H1 (cell line): ENCODE data around the gene GPR17. TPM values are rescaled to one million over a fixed set of nuclear protein-coding genes. Genes with fewer than 3 reads are reported as not detected.

Experiments used
- CTCF ChIA-PET: fragments of 300-600 bp; sonication (Branson Sonifier 250); formaldehyde crosslinking; loops from one replicate; lab custom pipeline; 2021; ENCODE audit not compliant: partially characterized antibody; lab: Charles Lee
- POLR2A ChIA-PET: fragments of 300-600 bp; sonication (Branson Sonifier 250); formaldehyde crosslinking; loops from one replicate; lab custom pipeline; 2021; ENCODE audit warnings: inconsistent platforms; ENCODE audit not compliant: partially characterized antibody; lab: Charles Lee
- DNase-seq, 2 experiments: peaks; one replicate each; pipeline versions ENCODE4 v3.0.0 to v3.0.0-alpha.2; 2010 to 2022; ENCODE audit warnings: low spot score in 2 of 2, low read depth in 1 of 2, mixed read lengths in 1 of 2
- FAIRE-seq: peaks from 2 replicates; lab custom pipeline; 2011; peaks lifted over from hg19 to GRCh38; lab: Jason Lieb, UNC
- H2AFZ ChIP-seq: 2 replicates; pipeline ENCODE4 v1.8.1; 2012; ENCODE audit warnings: low read length, inconsistent platforms
- H2AK5ac ChIP-seq: 2 replicates; pipeline ENCODE4 v1.6.1; 2013; ENCODE audit warnings: low read depth, low read length
- H2BK120ac ChIP-seq: replicated peaks from 2 replicates; pipeline ENCODE3; 2013; ENCODE audit warnings: low read depth, low read length, inconsistent platforms
- H2BK12ac ChIP-seq: 2 replicates; pipeline ENCODE4 v1.6.1; 2013; ENCODE audit warnings: low read depth, low read length
- H2BK15ac ChIP-seq: 2 replicates; pipeline ENCODE4 v1.6.1; 2013; ENCODE audit warnings: low read length
- H2BK20ac ChIP-seq: 2 replicates; pipeline ENCODE4 v1.6.1; 2013; ENCODE audit warnings: low read length
- H2BK5ac ChIP-seq: 2 replicates; pipeline ENCODE4 v1.6.1; 2013; ENCODE audit warnings: low read depth, low read length
- H3K14ac ChIP-seq: 2 replicates; pipeline ENCODE4 v1.6.1; 2013; ENCODE audit warnings: inconsistent platforms; ENCODE audit not compliant: insufficient read length
- H3K18ac ChIP-seq: 2 replicates; pipeline ENCODE4 v1.6.1; 2013; ENCODE audit warnings: low read length; ENCODE audit errors: extremely low read depth
- H3K23ac ChIP-seq: 2 replicates; pipeline ENCODE4 v1.6.1; 2013; ENCODE audit warnings: inconsistent platforms; ENCODE audit not compliant: insufficient read length
- H3K23me2 ChIP-seq: 2 replicates; pipeline ENCODE4 v1.6.1; 2013; ENCODE audit warnings: low read depth, low read length
- H3K27ac ChIP-seq: 2 replicates; pipeline ENCODE4 v1.6.1; 2011; ENCODE audit warnings: low read depth, low read length, inconsistent platforms
- H3K27me3 ChIP-seq, 4 experiments: replicated peaks in 1 of 4; 1 replicate in 1 of 4; 2 replicates in 3 of 4; pipeline versions ENCODE4 v1.6.1 to v1.8.1; 2011 to 2013; ENCODE audit warnings: low read length in 3 of 4, mild to moderate bottlenecking in 3 of 4, inconsistent platforms in 2 of 4, mixed read lengths in 2 of 4, moderate library complexity in 1 of 4; ENCODE audit not compliant: control insufficient read depth in 3 of 4, insufficient read depth in 3 of 4; ENCODE audit errors: extremely low read depth in 1 of 4
- H3K36me3 ChIP-seq, 4 experiments: 2 replicates each; pipeline versions ENCODE4 v1.6.1 to v1.8.1; 2011 to 2013; ENCODE audit warnings: mild to moderate bottlenecking in 4 of 4, low read length in 3 of 4, moderate library complexity in 2 of 4, control low read depth in 1 of 4, inconsistent platforms in 1 of 4; ENCODE audit not compliant: insufficient read depth in 4 of 4, control insufficient read depth in 2 of 4
- H3K4ac ChIP-seq: replicated peaks from 2 replicates; pipeline ENCODE3; 2013; ENCODE audit warnings: low read length, low read depth, mixed read lengths, inconsistent platforms; ENCODE audit not compliant: insufficient read length
- H3K4me1 ChIP-seq, 4 experiments: replicated peaks in 1 of 4; 1 replicate in 1 of 4; 2 replicates in 3 of 4; pipeline versions ENCODE4 v1.6.1 to v1.8.1; 2011 to 2013; ENCODE audit warnings: low read length in 3 of 4, inconsistent platforms in 2 of 4, mixed read lengths in 1 of 4; ENCODE audit not compliant: insufficient read depth in 4 of 4, control insufficient read depth in 3 of 4
- H3K4me2 ChIP-seq, 2 experiments: 2 replicates each; pipeline versions ENCODE4 v1.6.1 to v1.8.1; 2011 to 2013; ENCODE audit warnings: low read depth in 2 of 2, low read length in 2 of 2, control low read depth in 1 of 2, inconsistent platforms in 1 of 2, mild to moderate bottlenecking in 1 of 2; ENCODE audit not compliant: insufficient read depth in 1 of 2
- H3K4me3 ChIP-seq, 4 experiments: fragments of 200-600, 300-600 bp in 1 of 4; sonication (generic), shearing (Covaris generic), sonication (Bioruptor Twin) in 1 of 4; 2 replicates each; pipeline versions ENCODE4 v1.5.1 to v1.8.1; 2011 to 2016; ENCODE audit warnings: low read length in 4 of 4, low read depth in 3 of 4, control low read depth in 2 of 4, inconsistent platforms in 2 of 4, mild to moderate bottlenecking in 2 of 4, mixed read lengths in 1 of 4, moderate library complexity in 1 of 4; ENCODE audit not compliant: insufficient read depth in 2 of 4; ENCODE audit errors: extremely low read depth in 1 of 4
- H3K56ac ChIP-seq: replicated peaks from 2 replicates; pipeline ENCODE3; 2013; ENCODE audit warnings: low read depth, mild to moderate bottlenecking, mixed read lengths, low read length, inconsistent platforms; ENCODE audit not compliant: insufficient read length
- H3K79me1 ChIP-seq: 2 replicates; pipeline ENCODE4 v1.6.1; 2013; ENCODE audit warnings: low read depth, low read length, control low read depth
- H3K79me2 ChIP-seq, 2 experiments: 2 replicates each; pipeline versions ENCODE4 v1.6.1 to v1.8.1; 2012 to 2013; ENCODE audit warnings: low read length in 2 of 2, mild to moderate bottlenecking in 2 of 2, inconsistent platforms in 1 of 2; ENCODE audit not compliant: insufficient read depth in 2 of 2, control insufficient read depth in 1 of 2
- H3K9ac ChIP-seq, 4 experiments: replicated peaks in 1 of 4; 1 replicate in 1 of 4; 2 replicates in 3 of 4; pipeline versions ENCODE4 v1.6.1 to v1.8.1; 2011 to 2013; ENCODE audit warnings: low read depth in 3 of 4, low read length in 3 of 4, control low read depth in 2 of 4, mild to moderate bottlenecking in 2 of 4, moderate library complexity in 2 of 4, inconsistent platforms in 1 of 4; ENCODE audit errors: extremely low read depth in 1 of 4
- H3K9me3 ChIP-seq, 2 experiments: 2 replicates each; pipeline versions ENCODE4 v1.6.1 to v1.8.1; 2012 to 2013; ENCODE audit warnings: mild to moderate bottlenecking in 2 of 2, moderate library complexity in 2 of 2, control low read depth in 1 of 2, inconsistent platforms in 1 of 2, low read depth in 1 of 2, low read length in 1 of 2, mixed read lengths in 1 of 2; ENCODE audit not compliant: insufficient read depth in 2 of 2
- H4K20me1 ChIP-seq, 2 experiments: replicated peaks in 1 of 2; 2 replicates each; pipeline versions ENCODE3 to v1.8.1; 2011 to 2013; ENCODE audit warnings: inconsistent platforms in 2 of 2, low read length in 2 of 2, mild to moderate bottlenecking in 1 of 2; ENCODE audit not compliant: insufficient read depth in 2 of 2, control insufficient read depth in 1 of 2
- H4K5ac ChIP-seq: 2 replicates; pipeline ENCODE4 v1.6.1; 2013; ENCODE audit warnings: low read length, low read depth, mixed read lengths, inconsistent platforms; ENCODE audit not compliant: insufficient read length
- H4K8ac ChIP-seq: 2 replicates; pipeline ENCODE4 v1.8.0; 2013; ENCODE audit warnings: mild to moderate bottlenecking, moderate library complexity, low read length, inconsistent platforms; ENCODE audit not compliant: insufficient read depth; ENCODE audit errors: extremely low read depth
- H4K91ac ChIP-seq: replicated peaks from 2 replicates; pipeline ENCODE3; 2013; ENCODE audit warnings: low read length, mixed read lengths, inconsistent platforms; ENCODE audit not compliant: insufficient read length
- BRCA1 ChIP-seq: IDR thresholded peaks from 2 replicates; pipeline ENCODE4 v1.6.1; 2012; ENCODE audit warnings: low read depth, low read length, improper control_type of control experiment
- CEBPB ChIP-seq: IDR thresholded peaks from 2 replicates; pipeline ENCODE4 v1.6.1; 2012; ENCODE audit warnings: low read depth, low read length
- EP300 ChIP-seq, 2 experiments: IDR thresholded peaks; 1 replicate in 1 of 2; 2 replicates in 1 of 2; pipeline ENCODE4 v1.6.1; 2011 to 2012; ENCODE audit warnings: low read depth in 2 of 2, low read length in 2 of 2, mild to moderate bottlenecking in 2 of 2, borderline replicate concordance in 1 of 2, inconsistent platforms in 1 of 2, moderate library complexity in 1 of 2
- JUN ChIP-seq: IDR thresholded peaks from 2 replicates; pipeline ENCODE4 v1.6.1; 2011; ENCODE audit warnings: low read depth, mild to moderate bottlenecking, improper control_type of control experiment, low read length
- KDM1A ChIP-seq: fragments of 200-600, 300-600 bp; sonication (generic); IDR thresholded peaks from 2 replicates; pipeline ENCODE4 v1.7.1; 2016; ENCODE audit warnings: mild to moderate bottlenecking, low read length, borderline replicate concordance
- KDM4A ChIP-seq: IDR thresholded peaks from one replicate; pipeline ENCODE4 v1.7.1; 2012; ENCODE audit warnings: low read depth, mild to moderate bottlenecking, moderate library complexity, low read length, inconsistent platforms; ENCODE audit not compliant: severe bottlenecking
- POU5F1 ChIP-seq: IDR thresholded peaks from 2 replicates; pipeline ENCODE4 v1.6.1; 2011; ENCODE audit warnings: low read depth, mild to moderate bottlenecking, low read length, moderate library complexity
- RAD21 ChIP-seq, 2 experiments: IDR thresholded peaks in 1 of 2; conservative IDR thresholded peaks in 1 of 2; 2 replicates each; pipeline ENCODE4 v1.6.1; 2011; ENCODE audit warnings: low read depth in 2 of 2, low read length in 2 of 2, improper control_type of control experiment in 1 of 2, inconsistent platforms in 1 of 2, mild to moderate bottlenecking in 1 of 2, moderate library complexity in 1 of 2
- RNF2 ChIP-seq: fragments of 200-900, 300-1000 bp; sonication (generic); IDR thresholded peaks from 2 replicates; pipeline ENCODE4 v1.7.1; 2016; ENCODE audit warnings: borderline replicate concordance, low read depth, mild to moderate bottlenecking, antibody characterized with exemption, low read length; ENCODE audit not compliant: poor library complexity, severe bottlenecking; ENCODE audit errors: missing control alignments
- RXRA ChIP-seq: IDR thresholded peaks from 2 replicates; pipeline ENCODE4 v1.6.1; 2011; ENCODE audit warnings: low read depth, mild to moderate bottlenecking, low read length, moderate library complexity; ENCODE audit not compliant: insufficient read depth
- SP1 ChIP-seq: IDR thresholded peaks from 2 replicates; pipeline ENCODE4 v1.6.1; 2011; ENCODE audit warnings: low read depth, low read length
- TAF1 ChIP-seq: IDR thresholded peaks from 2 replicates; pipeline ENCODE4 v1.6.1; 2011; ENCODE audit warnings: mild to moderate bottlenecking, low read depth, low read length
- TAF7 ChIP-seq: optimal IDR thresholded peaks from 2 replicates; pipeline ENCODE3; 2011; ENCODE audit warnings: low read depth, mild to moderate bottlenecking, inconsistent platforms, low read length, moderate library complexity, borderline replicate concordance
- WGBS, 2 experiments: shearing (Covaris generic) in 1 of 2; methylation state at CpG; one replicate each; pipeline versions ENCODE4 v1.1.6 to v1.1.7; 2013 to 2015; ENCODE audit warnings: low lambda C conversion rate in 2 of 2, mixed read lengths in 2 of 2, inconsistent platforms in 1 of 2, low coverage in 1 of 2, missing lambda C conversion rate in 1 of 2; ENCODE audit not compliant: insufficient replicate concordance in 2 of 2, insufficient coverage in 1 of 2, insufficient read length in 1 of 2; ENCODE audit errors: extremely low coverage in 1 of 2, missing lambda C conversion rate in 1 of 2; 5-methylcytosine and 5-hydroxymethylcytosine counted together
- polyA plus RNA-seq, 7 experiments: library from polyadenylated mRNA; depleted of rRNA in 3 of 7; stranded (reverse) in 5 of 7; unstranded in 2 of 7; fragments of >200 nt in 5 of 7; fragments of 200-250 nt in 2 of 7; gene quantifications; 1 replicate in 5 of 7; 2 replicates in 1 of 7; 4 replicates in 1 of 7; pipeline versions ENCODE4 v1.2.1 to v1.2.3, GENCODE V29; 2011 to 2013; ENCODE audit warnings: missing spikeins in 2 of 7, mixed read lengths in 2 of 7
- total RNA-seq: library from RNA; stranded (reverse); fragmentation: NEBNext Ultra II Directional; extraction: Animal tissue kit (Norgen Biotek cat#: 25700); gene quantifications from 2 replicates; pipeline ENCODE4 v1.2.1, GENCODE V29; 2021
- TF ChIP-seq, protein P1 (sequence below): IDR thresholded peaks from 2 replicates; pipeline ENCODE4 v1.6.1; 2012; ENCODE audit warnings: inconsistent platforms

Gene GPR17
- total and polyA plus RNA-seq, 2 of the 8 experiments (the other 6 are each of a cell fraction or from before 2014, with no cell fraction given): 0.03 TPM; not detected in 1

DNA sequence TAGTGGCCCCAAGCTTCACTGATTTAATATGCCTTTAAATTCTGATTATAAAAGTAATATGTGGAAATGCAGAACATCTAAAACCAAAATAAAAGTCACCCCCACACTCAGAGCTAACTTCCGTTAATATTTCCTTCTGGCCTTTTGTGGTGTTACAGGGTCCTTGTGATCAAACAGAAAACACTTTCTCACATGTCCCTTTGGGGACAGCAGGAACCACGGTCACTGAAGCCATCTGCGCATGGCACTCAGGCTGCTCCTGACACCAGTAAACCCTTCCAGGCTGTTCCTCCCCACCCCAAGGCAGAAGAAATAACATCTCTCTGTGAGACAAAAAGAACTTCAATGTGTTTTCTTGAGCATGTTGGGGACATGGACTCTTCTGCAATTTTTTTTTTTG, 25.1 kb upstream of the GPR17 start:
- H3K23ac ChIP-seq: no peak overlapping the region
- no peak for DNase-seq
- H2BK15ac ChIP-seq: no peak overlapping the region
- H2BK120ac ChIP-seq: no peak overlapping the region
- no peak for FAIRE-seq
- ChIA-PET POLR2A (interaction anchor here (0.7 kb wide), 1 partner anchor 28 kb away, joined by 3 read pairs; no protein-coding TSS in a partner anchor), CTCF (interaction anchor here (1.0 to 2.0 kb wide), 2 partner anchors 29 kb away, joined by 3 to 9 read pairs; no protein-coding TSS in a partner anchor)
- no peaks in the 10 kb centered on the region for H4K20me1 ChIP-seq
- H2AK5ac ChIP-seq: no peak overlapping the region
- no peaks in the 10 kb centered on the region for H3K23me2 ChIP-seq
- H2BK5ac ChIP-seq: no peak overlapping the region
- no peaks in the 10 kb centered on the region for H3K4me1 ChIP-seq
- H2AFZ ChIP-seq: no peak overlapping the region
- WGBS, 2 experiments: 93% methylated on average over 3 of the region's 3 CpGs; no CpG with 5 or more reads in 1 of the 2 experiments
- H4K8ac ChIP-seq: no peak overlapping the region
- no peaks in the 10 kb centered on the region for H3K36me3 ChIP-seq
- H3K4me3 ChIP-seq: no peak overlapping the region
- no peaks in the 10 kb centered on the region for H3K79me1 ChIP-seq
- H3K79me2 ChIP-seq: no peaks in the 10 kb centered on the region
- H2BK20ac ChIP-seq: no peak overlapping the region
- H4K5ac ChIP-seq: no peak overlapping the region
- no peak overlapping the region for H3K18ac ChIP-seq
- H3K4ac ChIP-seq: no peak overlapping the region
- no peak overlapping the region for H3K4me2 ChIP-seq
- H3K27ac ChIP-seq: no peak overlapping the region
- no peaks in the 10 kb centered on the region for H3K27me3 ChIP-seq
- no peaks in the 10 kb centered on the region for H3K9me3 ChIP-seq
- H3K9ac ChIP-seq: no peak overlapping the region
- H2BK12ac ChIP-seq: no peak overlapping the region
- H3K14ac ChIP-seq: no peak overlapping the region
- no peak overlapping the region for H3K56ac ChIP-seq
- H4K91ac ChIP-seq: no peak overlapping the region
- TF ChIP-seq RAD21 (IDR thresholded peaks at IDR 0.05 in 1 of 2, conservative IDR thresholded peaks at IDR 0.05 in 1 of 2; ENCODE audit: low read depth in 2 of 2, low read length in 2 of 2) (no peak), SP1 (no peak), KDM4A (no peak), BRCA1 (no peak), JUN (no peak), TAF7 (no peak), RXRA (no peak), RNF2 (no peak), TAF1 (no peak), EP300 (IDR thresholded peaks at IDR 0.05; ENCODE audit: borderline replicate concordance in 1 of 2, low read depth in 2 of 2, low read length in 2 of 2) (no peak), POU5F1 (no peak), KDM1A (no peak), CEBPB (no peak)
- TF ChIP-seq, protein P1, sequence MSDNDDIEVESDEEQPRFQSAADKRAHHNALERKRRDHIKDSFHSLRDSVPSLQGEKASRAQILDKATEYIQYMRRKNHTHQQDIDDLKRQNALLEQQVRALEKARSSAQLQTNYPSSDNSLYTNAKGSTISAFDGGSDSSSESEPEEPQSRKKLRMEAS: no peak
